ENCODE results near the gene PRKAR2B.

PRKAR2B gene

GRCh38 chr7:107179326-107180164 lies 135.0 kb downstream of the PRKAR2B start:
- no peaks in the 10 kb centered on the region for H3K9me3 ChIP-seq (ENCODE audit: insufficient read depth, low read length)
- no peaks in the 10 kb centered on the region for H3K27me3 ChIP-seq (ENCODE audit: low read depth, low read length)
- peaks cover 49% of the 10 kb centered on the region for H3K79me2 ChIP-seq (ENCODE audit: low read length)
- H3K4me2 ChIP-seq (ENCODE audit: low read length), result no peak overlapping the region
- TF ChIP-seq CTCF (IDR thresholded peaks at IDR 0.05; ENCODE audit: low read depth, low read length), result no peak
- no peak for TF ChIP-seq EZH2phosphoT487 (IDR thresholded peaks at IDR 0.05; ENCODE audit: low read depth)
- H4K20me1 ChIP-seq (ENCODE audit: insufficient read depth, low read length), result peaks cover 63% of the 10 kb centered on the region
- 0 out of 2 replicates have a peak, but pooled peaks cover 7% of the 10 kb centered on the region for H3K4me1 ChIP-seq (ENCODE audit: low read length)
- peaks cover 22% of the 10 kb centered on the region for H3K36me3 ChIP-seq (replicated peaks; ENCODE audit: low read depth, low read length)
- H2AFZ ChIP-seq (ENCODE audit: low read depth, low read length), result no peak overlapping the region
- H3K9ac ChIP-seq (ENCODE audit: low read length), result no peak overlapping the region
- H3K4me3 ChIP-seq (ENCODE audit: low read length), result no peak overlapping the region
- no peak overlapping the region for H3K27ac ChIP-seq (ENCODE audit: low read length)

- no peak overlapping the region for H3K27ac ChIP-seq (ENCODE audit: low read length)
- H3K79me2 ChIP-seq (ENCODE audit: low read length), result peaks cover 40% of the 10 kb centered on the region
- peaks cover 26% of the 10 kb centered on the region for H3K36me3 ChIP-seq (replicated peaks; ENCODE audit: low read depth, low read length)
Measured at GRCh38 chr7:107180378-107180777, 135.9 kb downstream of the PRKAR2B start.

GRCh38 chr7:107181172-107181571 lies 136.7 kb downstream of the PRKAR2B start:
- Histone ChIP-seq H3K4me1 (ENCODE audit: low read length) (0 out of 2 replicates have a peak, but pooled peaks cover 7% of the 10 kb centered on the region), H3K27me3 (ENCODE audit: low read depth, low read length) (no peaks in the 10 kb centered on the region), H4K20me1 (ENCODE audit: insufficient read depth, low read length) (peaks cover 56% of the 10 kb centered on the region), H3K79me2 (ENCODE audit: low read length) (peaks cover 34% of the 10 kb centered on the region), H2AFZ (ENCODE audit: low read depth, low read length) (no peak overlapping the region), H3K4me2 (ENCODE audit: low read length) (no peak overlapping the region), H3K9ac (ENCODE audit: low read length) (no peak overlapping the region), H3K9me3 (ENCODE audit: insufficient read depth, low read length) (no peaks in the 10 kb centered on the region), H3K27ac (ENCODE audit: low read length) (no peak overlapping the region), H3K4me3 (ENCODE audit: low read length) (no peak overlapping the region), H3K36me3 (replicated peaks; ENCODE audit: low read depth, low read length) (peaks cover 31% of the 10 kb centered on the region)
- no peak for TF ChIP-seq CTCF (IDR thresholded peaks at IDR 0.05; ENCODE audit: low read depth, low read length)
- TF ChIP-seq EZH2phosphoT487 (IDR thresholded peaks at IDR 0.05; ENCODE audit: low read depth), result no peak

More at GRCh38 chr7:107180378-107180777, 135.9 kb downstream of the PRKAR2B start:
- Histone ChIP-seq H2AFZ (ENCODE audit: low read depth, low read length) (no peak overlapping the region), H4K20me1 (ENCODE audit: insufficient read depth, low read length) (peaks cover 61% of the 10 kb centered on the region), H3K4me1 (ENCODE audit: low read length) (0 out of 2 replicates have a peak, but pooled peaks cover 7% of the 10 kb centered on the region), H3K27me3 (ENCODE audit: low read depth, low read length) (no peaks in the 10 kb centered on the region), H3K4me3 (ENCODE audit: low read length) (no peak overlapping the region), H3K9me3 (ENCODE audit: insufficient read depth, low read length) (no peaks in the 10 kb centered on the region), H3K9ac (ENCODE audit: low read length) (no peak overlapping the region), H3K4me2 (ENCODE audit: low read length) (no peak overlapping the region)
- TF ChIP-seq EZH2phosphoT487 (IDR thresholded peaks at IDR 0.05; ENCODE audit: low read depth), result no peak
- TF ChIP-seq CTCF (IDR thresholded peaks at IDR 0.05; ENCODE audit: low read depth, low read length), result no peak

- H3K4me3 ChIP-seq (ENCODE audit: low read length), result no peak overlapping the region
- H3K4me1 ChIP-seq (ENCODE audit: low read length), result no peaks in the 10 kb centered on the region
- H2AFZ ChIP-seq (ENCODE audit: low read depth, low read length), result no peak overlapping the region
- H3K27me3 ChIP-seq (ENCODE audit: low read depth, low read length), result no peaks in the 10 kb centered on the region
- H3K79me2 ChIP-seq (ENCODE audit: low read length), result 0 out of 2 replicates have a peak, but pooled peaks cover 3% of the 10 kb centered on the region
- H4K20me1 ChIP-seq (ENCODE audit: insufficient read depth, low read length), result peaks cover 25% of the 10 kb centered on the region
- no peak overlapping the region for H3K9ac ChIP-seq (ENCODE audit: low read length)
- TF ChIP-seq CTCF (IDR thresholded peaks at IDR 0.05; ENCODE audit: low read depth, low read length) (no peak), EZH2phosphoT487 (IDR thresholded peaks at IDR 0.05; ENCODE audit: low read depth) (no peak)
- H3K4me2 ChIP-seq (ENCODE audit: low read length), result no peak overlapping the region
- H3K27ac ChIP-seq (ENCODE audit: low read length), result no peak overlapping the region
- H3K36me3 ChIP-seq (replicated peaks; ENCODE audit: low read depth, low read length), result peaks cover 62% of the 10 kb centered on the region
- H3K9me3 ChIP-seq (ENCODE audit: insufficient read depth, low read length), result no peaks in the 10 kb centered on the region
Measured at GRCh38 chr7:107185716-107186115, 141.2 kb downstream of the PRKAR2B start.

Measured in OCI-LY3 (cell line).